ENCODE results near the gene NOTCH1. TPM values are rescaled to one million over a fixed set of nuclear protein-coding genes. Genes with fewer than 3 reads are reported as not detected.

The NOTCH1 gene
- total RNA-seq, 1 experiment from 2014 or later: 37.2 TPM

DNA sequence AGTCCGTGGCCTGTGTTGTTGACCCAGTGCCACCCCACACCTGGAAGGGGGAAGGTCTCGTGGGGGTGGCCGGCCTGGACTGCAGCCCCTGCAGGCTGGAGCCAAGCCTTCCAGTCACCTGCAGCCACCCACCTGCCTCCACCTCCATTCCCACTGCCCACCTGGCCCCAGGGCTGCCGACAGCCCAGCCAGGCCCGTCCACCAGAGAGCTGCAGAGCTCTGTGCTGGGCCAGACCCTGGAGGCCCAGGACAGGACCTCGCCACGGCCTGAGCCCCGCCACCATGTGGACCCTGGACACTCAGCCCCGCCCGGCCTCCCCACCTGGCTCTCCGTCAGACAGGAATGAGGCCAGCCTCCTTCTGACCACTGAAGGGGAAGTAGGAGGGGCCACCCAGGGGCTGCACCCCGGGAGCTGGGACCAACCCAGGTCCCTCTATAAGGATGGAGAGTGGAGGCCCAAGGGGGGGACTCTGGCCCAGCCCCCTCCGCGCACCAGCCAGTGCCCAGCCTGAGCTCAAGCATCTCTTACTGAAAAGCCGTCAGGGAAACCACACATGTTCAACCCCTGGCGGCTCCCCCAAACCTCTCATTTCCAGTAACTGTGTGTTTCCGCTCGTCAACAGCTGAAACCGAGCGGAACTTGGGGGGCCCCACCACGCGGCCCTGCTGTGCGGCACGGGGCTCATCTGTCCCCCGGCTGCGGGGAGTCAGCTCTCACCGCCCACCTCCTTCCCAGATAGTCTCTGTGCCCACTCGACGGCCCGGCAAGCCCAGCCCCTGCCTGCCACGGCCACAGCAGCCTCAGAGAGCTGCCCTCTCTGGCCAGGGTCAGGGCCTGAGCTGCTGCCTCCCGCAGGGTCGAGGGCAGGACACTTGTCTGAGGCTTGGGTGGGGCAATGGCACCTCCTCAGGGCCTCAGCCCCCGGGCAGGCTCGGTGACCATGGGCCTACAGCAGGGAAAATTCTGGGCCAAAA is 12.8 kb downstream of the NOTCH1 start:
- TF ChIP-seq EZH2 (IDR thresholded peaks at IDR 0.05; ENCODE audit: borderline replicate concordance, low read depth, low read length, poor library complexity, severe bottlenecking): no peak
- TF ChIP-seq, protein P1, sequence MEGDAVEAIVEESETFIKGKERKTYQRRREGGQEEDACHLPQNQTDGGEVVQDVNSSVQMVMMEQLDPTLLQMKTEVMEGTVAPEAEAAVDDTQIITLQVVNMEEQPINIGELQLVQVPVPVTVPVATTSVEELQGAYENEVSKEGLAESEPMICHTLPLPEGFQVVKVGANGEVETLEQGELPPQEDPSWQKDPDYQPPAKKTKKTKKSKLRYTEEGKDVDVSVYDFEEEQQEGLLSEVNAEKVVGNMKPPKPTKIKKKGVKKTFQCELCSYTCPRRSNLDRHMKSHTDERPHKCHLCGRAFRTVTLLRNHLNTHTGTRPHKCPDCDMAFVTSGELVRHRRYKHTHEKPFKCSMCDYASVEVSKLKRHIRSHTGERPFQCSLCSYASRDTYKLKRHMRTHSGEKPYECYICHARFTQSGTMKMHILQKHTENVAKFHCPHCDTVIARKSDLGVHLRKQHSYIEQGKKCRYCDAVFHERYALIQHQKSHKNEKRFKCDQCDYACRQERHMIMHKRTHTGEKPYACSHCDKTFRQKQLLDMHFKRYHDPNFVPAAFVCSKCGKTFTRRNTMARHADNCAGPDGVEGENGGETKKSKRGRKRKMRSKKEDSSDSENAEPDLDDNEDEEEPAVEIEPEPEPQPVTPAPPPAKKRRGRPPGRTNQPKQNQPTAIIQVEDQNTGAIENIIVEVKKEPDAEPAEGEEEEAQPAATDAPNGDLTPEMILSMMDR (conservative IDR thresholded peaks at IDR 0.05; ENCODE audit: low read depth, low read length): no peak
- POLR2A ChIA-PET (ENCODE audit: low non-redundant PET): no interaction called here
- peaks cover 14% of the 10 kb centered on the region for H3K4me1 ChIP-seq (ENCODE audit: insufficient read depth, low read length, poor library complexity, severe bottlenecking)
- H3K4me3 ChIP-seq (ENCODE audit: low read depth, low read length, poor library complexity, severe bottlenecking): no peak overlapping the region
- peaks cover 5% of the 10 kb centered on the region for H3K36me3 ChIP-seq (ENCODE audit: insufficient read depth, low read length, poor library complexity, severe bottlenecking)
- peak overlapping the region; percentile 7 for H3K27ac ChIP-seq (ENCODE audit: low read depth, low read length, poor library complexity, severe bottlenecking)
- H3K9me3 ChIP-seq (ENCODE audit: low read depth, low read length, poor library complexity, severe bottlenecking): no peaks in the 10 kb centered on the region
- CTCF ChIA-PET: no interaction called here
- DNase-seq (ENCODE audit: low spot score): no peak
- no TSS peak for BruUV-seq (replicated peaks)
- no peaks in the 10 kb centered on the region for H3K27me3 ChIP-seq (replicated peaks; ENCODE audit: insufficient read depth, low read depth, low read length, poor library complexity)
- intact Hi-C loops (cut with micrococcal nuclease; ENCODE audit: unreplicated experiment): no loop called here

DNA sequence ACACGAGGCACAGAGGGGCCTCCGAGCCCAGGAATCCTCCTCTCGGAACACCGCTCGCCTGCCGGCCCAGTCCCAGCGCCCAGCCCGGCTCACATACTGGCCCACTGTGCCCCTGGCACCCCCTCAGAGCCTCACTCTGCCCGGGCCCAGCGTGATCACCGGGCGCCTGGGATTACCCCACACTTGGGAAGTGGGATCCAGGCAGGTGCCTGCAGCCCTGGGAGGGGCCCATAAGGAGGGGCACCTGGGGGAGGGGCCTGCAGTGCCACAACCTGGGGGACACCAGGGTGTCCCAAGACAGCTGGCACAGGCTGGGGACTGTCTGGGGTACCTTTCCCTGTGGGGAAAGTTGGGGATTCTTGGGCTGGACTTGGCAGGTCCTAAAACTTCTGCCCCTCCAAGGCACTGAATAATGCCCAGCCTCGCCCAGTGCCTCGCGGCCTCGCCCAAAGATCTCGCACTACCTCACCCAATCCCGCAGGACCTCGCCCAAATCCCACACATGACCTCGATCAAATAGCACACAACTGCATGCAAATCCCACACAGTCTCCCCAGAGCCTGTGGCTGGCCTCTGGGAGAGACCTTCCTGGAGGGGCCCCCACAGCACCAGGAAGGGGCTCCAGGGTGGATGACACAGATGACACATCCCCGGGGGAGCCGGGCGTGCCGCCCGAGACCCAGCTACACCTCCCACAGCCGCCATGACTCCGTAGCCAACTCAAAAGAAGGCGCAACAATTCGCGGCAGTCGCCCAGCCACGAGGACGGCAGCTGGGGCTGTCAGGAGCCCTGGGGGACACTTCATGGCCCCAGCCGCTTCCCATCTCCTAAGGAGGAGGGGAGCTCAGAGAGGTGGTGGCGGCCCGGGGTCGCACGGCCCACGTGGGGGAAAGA is 13.7 kb downstream of the NOTCH1 start:
- no peaks in the 10 kb centered on the region for H3K27me3 ChIP-seq (replicated peaks; ENCODE audit: insufficient read depth, low read depth, low read length, poor library complexity)
- no TSS peak for BruUV-seq (replicated peaks)
- CTCF ChIA-PET: no interaction called here
- POLR2A ChIA-PET (ENCODE audit: low non-redundant PET): no interaction called here
- intact Hi-C loops (cut with micrococcal nuclease; ENCODE audit: unreplicated experiment): no loop called here
- no peak for DNase-seq (ENCODE audit: low spot score)
- H3K27ac ChIP-seq (ENCODE audit: low read depth, low read length, poor library complexity, severe bottlenecking): no peak overlapping the region
- TF ChIP-seq, protein P1 (conservative IDR thresholded peaks at IDR 0.05; ENCODE audit: low read depth, low read length): no peak
- no peak for TF ChIP-seq EZH2 (IDR thresholded peaks at IDR 0.05; ENCODE audit: borderline replicate concordance, low read depth, low read length, poor library complexity, severe bottlenecking)
- no peaks in the 10 kb centered on the region for H3K9me3 ChIP-seq (ENCODE audit: low read depth, low read length, poor library complexity, severe bottlenecking)
- H3K4me3 ChIP-seq (ENCODE audit: low read depth, low read length, poor library complexity, severe bottlenecking): no peak overlapping the region
- H3K4me1 ChIP-seq (ENCODE audit: insufficient read depth, low read length, poor library complexity, severe bottlenecking): peaks cover 14% of the 10 kb centered on the region
- H3K36me3 ChIP-seq (ENCODE audit: insufficient read depth, low read length, poor library complexity, severe bottlenecking): peaks cover 5% of the 10 kb centered on the region

DNA sequence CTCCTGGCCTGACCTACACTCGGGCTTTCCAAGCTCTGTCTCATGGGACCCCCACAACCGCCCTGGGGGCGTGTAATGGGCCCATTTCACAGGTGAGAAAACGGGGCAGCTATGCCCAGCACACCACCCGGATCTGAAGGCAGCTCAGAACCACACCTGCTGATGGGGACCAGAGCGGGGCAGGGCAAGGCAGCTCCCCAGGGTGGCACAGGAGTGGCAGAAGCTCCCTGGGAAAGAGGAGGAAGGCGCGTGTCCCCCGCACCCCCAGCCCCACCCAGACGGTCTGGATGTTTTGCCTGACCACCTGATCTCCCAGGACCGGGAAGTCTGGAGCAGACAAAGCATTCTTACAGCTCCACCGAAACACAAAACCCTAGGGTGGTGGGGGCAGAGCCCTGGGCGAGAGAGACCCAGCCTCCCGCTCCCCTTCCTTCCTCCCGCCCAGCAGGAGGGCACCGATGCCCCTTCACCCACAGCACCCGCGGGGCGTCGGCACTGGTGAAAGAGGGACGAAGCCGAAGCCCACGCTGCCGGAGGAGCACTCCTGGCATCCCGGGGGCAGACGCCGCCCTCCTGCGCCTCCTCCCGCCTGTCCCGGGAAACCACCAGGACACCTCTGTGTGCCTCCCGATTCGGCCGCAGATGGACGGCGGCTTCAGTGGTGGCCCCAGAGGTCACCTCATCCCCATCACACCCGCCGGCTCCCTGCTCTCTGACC is 14.5 kb downstream of the NOTCH1 start:
- TF ChIP-seq, protein P1 (conservative IDR thresholded peaks at IDR 0.05; ENCODE audit: low read depth, low read length): no peak
- TF ChIP-seq EZH2 (IDR thresholded peaks at IDR 0.05; ENCODE audit: borderline replicate concordance, low read depth, low read length, poor library complexity, severe bottlenecking): no peak
- Histone ChIP-seq H3K9me3 (ENCODE audit: low read depth, low read length, poor library complexity, severe bottlenecking) (no peaks in the 10 kb centered on the region), H3K4me1 (ENCODE audit: insufficient read depth, low read length, poor library complexity, severe bottlenecking) (peaks cover 14% of the 10 kb centered on the region), H3K27ac (ENCODE audit: low read depth, low read length, poor library complexity, severe bottlenecking) (no peak overlapping the region), H3K27me3 (replicated peaks; ENCODE audit: insufficient read depth, low read depth, low read length, poor library complexity) (no peaks in the 10 kb centered on the region), H3K36me3 (ENCODE audit: insufficient read depth, low read length, poor library complexity, severe bottlenecking) (peaks cover 5% of the 10 kb centered on the region), H3K4me3 (ENCODE audit: low read depth, low read length, poor library complexity, severe bottlenecking) (no peak overlapping the region)
- ChIA-PET CTCF (no interaction called here), POLR2A (ENCODE audit: low non-redundant PET) (no interaction called here)
- BruUV-seq (replicated peaks): no TSS peak
- intact Hi-C loops (cut with micrococcal nuclease; ENCODE audit: unreplicated experiment): no loop called here
- DNase-seq (ENCODE audit: low spot score): no peak

Data from A673 (cell line).